ENCODE results near the gene BPI.
"Not testable (repeated sequence)": the region's sequence is repeated elsewhere in the genome, so short reads cannot be mapped to it uniquely, and the experiment has no call there.

BPI gene

GRCh38 chr20:38305541-38305940, 1.6 kb downstream of the BPI start:
- no peak for DNase-seq

GRCh38 chr20:38306379-38306778, 2.4 kb downstream of the BPI start:
- no peak for DNase-seq

- DNase-seq, result peak; percentile 52
Observed at GRCh38 chr20:38307371-38308046, 3.6 kb downstream of the BPI start.

GRCh38 chr20:38308047-38308438, 4.1 kb downstream of the BPI start:
- no peak for DNase-seq

- DNase-seq, result no peak
Observed at GRCh38 chr20:38308447-38308846, 4.5 kb downstream of the BPI start.

- no peak for DNase-seq
Observed at GRCh38 chr20:38311091-38311490, 7.1 kb downstream of the BPI start.

GRCh38 chr20:38311491-38311890, 7.5 kb downstream of the BPI start:
- DNase-seq, result no peak

GRCh38 chr20:38313676-38314075, 9.7 kb downstream of the BPI start:
- no peak for DNase-seq

GRCh38 chr20:38314350-38314749, 10.4 kb downstream of the BPI start:
- DNase-seq, result not testable (repeated sequence)

- peak; percentile 56 for DNase-seq
Observed at GRCh38 chr20:38315290-38315966, 11.5 kb downstream of the BPI start.

GRCh38 chr20:38316341-38316740, 12.4 kb downstream of the BPI start:
- DNase-seq, result no peak

- no peak for DNase-seq
Observed at GRCh38 chr20:38317422-38317821, 13.5 kb downstream of the BPI start.

GRCh38 chr20:38320221-38320620, 16.3 kb downstream of the BPI start:
- no peak for DNase-seq

GRCh38 chr20:38321959-38322598, 18.1 kb downstream of the BPI start:
- peak; percentile 71 for DNase-seq

GRCh38 chr20:38324159-38324558, 20.2 kb downstream of the BPI start:
- DNase-seq, result no peak

- DNase-seq, result no peak
Observed at GRCh38 chr20:38325167-38325566, 21.2 kb downstream of the BPI start.

GRCh38 chr20:38325905-38326304, 21.9 kb downstream of the BPI start:
- DNase-seq, result no peak

GRCh38 chr20:38326309-38326708, 22.4 kb downstream of the BPI start:
- DNase-seq, result no peak

GRCh38 chr20:38330638-38331037, 26.7 kb downstream of the BPI start:
- no peak for DNase-seq

- no peak for DNase-seq
Observed at GRCh38 chr20:38331245-38331644, 27.3 kb downstream of the BPI start.

GRCh38 chr20:38331814-38332213, 27.9 kb downstream of the BPI start:
- no peak for DNase-seq

GRCh38 chr20:38334016-38334415, 30.1 kb downstream of the BPI start:
- DNase-seq, result no peak

GRCh38 chr20:38336726-38337125, 32.8 kb downstream of the BPI start:
- no peak for DNase-seq

GRCh38 chr20:38337561-38338140, 33.7 kb downstream of the BPI start:
- DNase-seq, result no peak
